GM12878 (cell line): Measurements from ENCODE around the gene NGRN. TPM values are rescaled to one million over a fixed set of nuclear protein-coding genes. Genes with fewer than 3 reads are reported as not detected.

Experiments used
- ASH2L ChIP-seq: fragments of 300-600, 200-600 bp; sonication (generic); IDR thresholded peaks from 2 replicates; pipeline ENCODE4 v1.6.1; 2017; ENCODE audit warnings: low read depth, mild to moderate bottlenecking, borderline replicate concordance
- ATF2 ChIP-seq: IDR thresholded peaks from 2 replicates; pipeline ENCODE4 v1.6.1; 2012; ENCODE audit warnings: low read length, inconsistent platforms
- BHLHE40 ChIP-seq, 2 experiments: fragments of 450-650 bp in 1 of 2; IDR thresholded peaks; 2 replicates each; pipeline ENCODE4 v1.6.1; 2011 to 2017; ENCODE audit warnings: low read depth in 2 of 2, borderline replicate concordance in 1 of 2, improper control_type of control experiment in 1 of 2, low read length in 1 of 2, mild to moderate bottlenecking in 1 of 2
- CBX5 ChIP-seq: sonication (generic); IDR thresholded peaks from 2 replicates; pipeline ENCODE4 v1.6.1; 2016; ENCODE audit warnings: low read depth, moderate library complexity, mild to moderate bottlenecking, inconsistent platforms
- CEBPB ChIP-seq, 2 experiments: fragments of 150-350 bp in 1 of 2; IDR thresholded peaks; 2 replicates each; pipeline ENCODE4 v1.6.1; 2012 to 2014; ENCODE audit warnings: low read depth in 2 of 2, low read length in 2 of 2, borderline replicate concordance in 1 of 2, inconsistent platforms in 1 of 2
- CHD2 ChIP-seq: IDR thresholded peaks from 2 replicates; pipeline ENCODE4 v1.6.1; 2011; ENCODE audit warnings: low read depth, low read length, improper control_type of control experiment, borderline replicate concordance
- ESRRA ChIP-seq: IDR thresholded peaks from 2 replicates; pipeline ENCODE4 v1.6.1; 2012; ENCODE audit warnings: mild to moderate bottlenecking, low read length, improper control_type of control experiment
- FOS ChIP-seq: IDR thresholded peaks from 3 replicates; pipeline ENCODE4 v1.6.1; 2011; ENCODE audit warnings: borderline replicate concordance; ENCODE audit not compliant: insufficient read length; ENCODE audit errors: extremely low read depth
- JUNB ChIP-seq: IDR thresholded peaks from 2 replicates; pipeline ENCODE4 v1.6.1; 2016; ENCODE audit warnings: antibody characterized with exemption, mild to moderate bottlenecking
- MEF2A ChIP-seq: IDR thresholded peaks from 2 replicates; pipeline ENCODE4 v1.6.1; 2011; ENCODE audit warnings: low read depth, mild to moderate bottlenecking, low read length, moderate library complexity; ENCODE audit not compliant: insufficient read depth
- MEF2B ChIP-seq: fragments of 450-650 bp; IDR thresholded peaks from 2 replicates; pipeline ENCODE4 v1.6.1; 2018; ENCODE audit warnings: mild to moderate bottlenecking, moderate library complexity; ENCODE audit not compliant: partially characterized antibody, poor library complexity, severe bottlenecking
- NR2C2 ChIP-seq: IDR thresholded peaks from 2 replicates; pipeline ENCODE4 v1.6.1; 2011; ENCODE audit warnings: borderline replicate concordance, low read depth; ENCODE audit not compliant: control insufficient read depth, insufficient read length
- NRF1 ChIP-seq: conservative IDR thresholded peaks from 2 replicates; pipeline ENCODE4 v1.6.1; 2011; ENCODE audit warnings: mild to moderate bottlenecking, low read depth, low read length, improper control_type of control experiment
- POU2F2 ChIP-seq: IDR thresholded peaks from 3 replicates; pipeline ENCODE4 v1.6.1; 2011; ENCODE audit warnings: low read depth, mild to moderate bottlenecking, low read length, borderline replicate concordance
- RELB ChIP-seq: fragments of 450-650 bp; IDR thresholded peaks from 2 replicates; pipeline ENCODE4 v1.6.1; 2017; ENCODE audit warnings: low read depth, mild to moderate bottlenecking, moderate library complexity
- SREBF1 ChIP-seq: IDR thresholded peaks from 2 replicates; pipeline ENCODE4 v1.6.1; 2012; ENCODE audit warnings: mild to moderate bottlenecking, low read length
- TARDBP ChIP-seq: IDR thresholded peaks from 2 replicates; pipeline ENCODE4 v1.6.1; 2016; ENCODE audit warnings: borderline replicate concordance
- WRNIP1 ChIP-seq: IDR thresholded peaks from 2 replicates; pipeline ENCODE4 v1.6.1; 2011; ENCODE audit warnings: low read depth, low read length, improper control_type of control experiment, borderline replicate concordance
- polyA plus RNA-seq, 11 experiments: library from polyadenylated mRNA; depleted of rRNA in 4 of 11; unstranded in 6 of 11; stranded (reverse) in 5 of 11; fragments of >200 nt; fragmentation: Nextera tagmentation in 4 of 11; fragmentation: Illumina TruSeq in 1 of 11; extraction: Ambion mirVana in 4 of 11; extraction: Trizol in 1 of 11; gene quantifications; 1 replicate in 1 of 11; 2 replicates in 10 of 11; pipeline versions ENCODE4 v1.2.1 to v1.2.3, GENCODE V29; 2011 to 2016; ENCODE audit warnings: inconsistent platforms in 2 of 11, missing spikeins in 2 of 11, low read depth in 1 of 11
- total RNA-seq, 4 experiments: library from RNA; depleted of rRNA in 3 of 4; stranded (reverse); fragments of >200 nt in 3 of 4; fragmentation: Illumina TruSeq in 1 of 4; extraction: Trizol in 1 of 4; gene quantifications; 2 replicates each; pipeline versions ENCODE4 v1.2.1 to v1.2.3, GENCODE V29; 2013 to 2021
- TF ChIP-seq, protein P1 (sequence below): fragments of 450-650 bp; IDR thresholded peaks from 2 replicates; pipeline ENCODE4 v1.6.1; 2016; ENCODE audit warnings: mild to moderate bottlenecking
- TF ChIP-seq, protein P2 (sequence below): fragments of 150-350 bp; IDR thresholded peaks from 2 replicates; pipeline ENCODE4 v1.6.1; 2014; ENCODE audit warnings: mild to moderate bottlenecking, low read depth, low read length
- TF ChIP-seq, protein P3 (sequence below): fragments of 450-650 bp; IDR thresholded peaks from 2 replicates; pipeline ENCODE4 v1.6.1; 2017; ENCODE audit warnings: mild to moderate bottlenecking

NGRN gene
- total and polyA plus RNA-seq, 10 of the 15 experiments (the other 5 are each of a cell fraction or from before 2014, with no cell fraction given), result 5.8 to 31.3 (median 23.2) TPM

DNA sequence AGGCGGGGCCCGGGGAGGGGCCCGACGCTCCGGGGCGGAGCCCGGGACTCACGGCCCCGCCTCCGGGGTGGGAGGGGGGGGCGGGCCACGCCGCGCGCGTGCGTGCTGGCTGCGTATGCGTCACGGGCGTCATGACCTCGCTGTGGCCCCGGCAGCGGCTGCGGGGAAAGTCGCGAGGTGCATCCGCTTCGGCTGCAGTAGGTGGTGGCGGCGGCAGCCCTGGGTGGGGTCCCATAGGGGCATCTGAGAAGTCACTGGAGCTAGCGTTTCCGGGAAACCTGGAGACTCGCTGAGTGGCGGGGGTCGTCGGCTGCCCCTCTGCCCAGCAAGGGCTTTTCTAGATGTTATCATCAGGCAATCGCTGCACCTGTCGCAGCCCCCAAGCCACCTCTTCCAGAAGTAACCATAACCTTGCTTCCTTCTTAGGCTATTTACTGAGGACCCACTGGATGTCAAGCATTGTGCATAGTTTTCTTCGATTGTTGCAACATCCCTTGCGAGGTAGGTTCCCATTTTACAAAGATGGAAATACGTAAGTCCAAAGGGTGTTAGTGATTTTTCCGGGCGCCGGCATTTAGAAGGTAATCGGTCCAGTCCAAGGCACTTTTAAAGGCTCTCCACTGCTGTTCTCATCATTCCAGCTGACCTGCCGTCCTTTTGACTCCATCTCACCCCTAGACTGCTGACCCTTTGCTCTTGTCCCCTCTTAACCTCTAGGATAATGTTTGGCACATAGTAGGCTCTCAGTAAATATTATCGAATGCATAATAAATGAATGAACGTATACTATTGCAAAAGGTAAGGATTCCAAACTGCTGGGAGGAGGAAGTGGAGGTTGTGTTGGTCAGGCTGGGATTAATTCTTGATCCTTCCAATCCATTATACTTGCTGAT is 31.1 kb upstream of the NGRN start, which contains the start of gene GDPGP1 (continued):
- TF ChIP-seq SREBF1 (no peak), BHLHE40 (IDR thresholded peaks at IDR 0.05; ENCODE audit: borderline replicate concordance in 1 of 2, low read depth in 2 of 2, low read length in 1 of 2) (peak; percentile 53 to 87; a peak in 3 of 4 replicates), ESRRA (no peak), WRNIP1 (no peak), CHD2 (peak; percentile 25; the same call in 1 of the 2 replicates), NR2C2 (no peak), TARDBP (no peak), ASH2L (no peak), FOS (no peak), JUNB (no peak), RELB (no peak), CEBPB (IDR thresholded peaks at IDR 0.05; ENCODE audit: borderline replicate concordance in 1 of 2, low read depth in 2 of 2, low read length in 2 of 2) (no peak), MEF2A (no peak), POU2F2 (no peak; the same call in 2 of the 3 replicates), MEF2B (no peak), CBX5 (no peak), ATF2 (no peak), NRF1 (peak; percentile 63)
- TF ChIP-seq, protein P1, sequence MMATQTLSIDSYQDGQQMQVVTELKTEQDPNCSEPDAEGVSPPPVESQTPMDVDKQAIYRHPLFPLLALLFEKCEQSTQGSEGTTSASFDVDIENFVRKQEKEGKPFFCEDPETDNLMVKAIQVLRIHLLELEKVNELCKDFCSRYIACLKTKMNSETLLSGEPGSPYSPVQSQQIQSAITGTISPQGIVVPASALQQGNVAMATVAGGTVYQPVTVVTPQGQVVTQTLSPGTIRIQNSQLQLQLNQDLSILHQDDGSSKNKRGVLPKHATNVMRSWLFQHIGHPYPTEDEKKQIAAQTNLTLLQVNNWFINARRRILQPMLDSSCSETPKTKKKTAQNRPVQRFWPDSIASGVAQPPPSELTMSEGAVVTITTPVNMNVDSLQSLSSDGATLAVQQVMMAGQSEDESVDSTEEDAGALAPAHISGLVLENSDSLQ, result no peak
- TF ChIP-seq, protein P2, sequence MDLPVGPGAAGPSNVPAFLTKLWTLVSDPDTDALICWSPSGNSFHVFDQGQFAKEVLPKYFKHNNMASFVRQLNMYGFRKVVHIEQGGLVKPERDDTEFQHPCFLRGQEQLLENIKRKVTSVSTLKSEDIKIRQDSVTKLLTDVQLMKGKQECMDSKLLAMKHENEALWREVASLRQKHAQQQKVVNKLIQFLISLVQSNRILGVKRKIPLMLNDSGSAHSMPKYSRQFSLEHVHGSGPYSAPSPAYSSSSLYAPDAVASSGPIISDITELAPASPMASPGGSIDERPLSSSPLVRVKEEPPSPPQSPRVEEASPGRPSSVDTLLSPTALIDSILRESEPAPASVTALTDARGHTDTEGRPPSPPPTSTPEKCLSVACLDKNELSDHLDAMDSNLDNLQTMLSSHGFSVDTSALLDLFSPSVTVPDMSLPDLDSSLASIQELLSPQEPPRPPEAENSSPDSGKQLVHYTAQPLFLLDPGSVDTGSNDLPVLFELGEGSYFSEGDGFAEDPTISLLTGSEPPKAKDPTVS, result no peak
- TF ChIP-seq, protein P3, sequence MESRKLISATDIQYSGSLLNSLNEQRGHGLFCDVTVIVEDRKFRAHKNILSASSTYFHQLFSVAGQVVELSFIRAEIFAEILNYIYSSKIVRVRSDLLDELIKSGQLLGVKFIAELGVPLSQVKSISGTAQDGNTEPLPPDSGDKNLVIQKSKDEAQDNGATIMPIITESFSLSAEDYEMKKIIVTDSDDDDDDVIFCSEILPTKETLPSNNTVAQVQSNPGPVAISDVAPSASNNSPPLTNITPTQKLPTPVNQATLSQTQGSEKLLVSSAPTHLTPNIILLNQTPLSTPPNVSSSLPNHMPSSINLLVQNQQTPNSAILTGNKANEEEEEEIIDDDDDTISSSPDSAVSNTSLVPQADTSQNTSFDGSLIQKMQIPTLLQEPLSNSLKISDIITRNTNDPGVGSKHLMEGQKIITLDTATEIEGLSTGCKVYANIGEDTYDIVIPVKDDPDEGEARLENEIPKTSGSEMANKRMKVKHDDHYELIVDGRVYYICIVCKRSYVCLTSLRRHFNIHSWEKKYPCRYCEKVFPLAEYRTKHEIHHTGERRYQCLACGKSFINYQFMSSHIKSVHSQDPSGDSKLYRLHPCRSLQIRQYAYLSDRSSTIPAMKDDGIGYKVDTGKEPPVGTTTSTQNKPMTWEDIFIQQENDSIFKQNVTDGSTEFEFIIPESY, result no peak
